Esophagus squamous epithelium (tissue), 4 donors: ENCODE measurements around the gene CYB5R4.

ENCODE experiments used
- POLR2A ChIP-seq, 4 donors: fragments of 450-650 bp; IDR thresholded peaks; one replicate each; pipeline ENCODE4 v1.6.1; 2017; ENCODE audit warnings: antibody characterized with exemption in 4 of 4, mild to moderate bottlenecking in 4 of 4, moderate library complexity in 3 of 4
- TF ChIP-seq, protein P1 (sequence below), 6 experiments: fragments of 450-650 bp in 4 of 6; fragments of 200-600 bp in 2 of 6; sonication (generic) in 2 of 6; IDR thresholded peaks; one replicate each; pipeline ENCODE4 v1.5.1; 2016 to 2019; ENCODE audit warnings: antibody characterized with exemption in 6 of 6, mild to moderate bottlenecking in 4 of 6, moderate library complexity in 4 of 6

DNA sequence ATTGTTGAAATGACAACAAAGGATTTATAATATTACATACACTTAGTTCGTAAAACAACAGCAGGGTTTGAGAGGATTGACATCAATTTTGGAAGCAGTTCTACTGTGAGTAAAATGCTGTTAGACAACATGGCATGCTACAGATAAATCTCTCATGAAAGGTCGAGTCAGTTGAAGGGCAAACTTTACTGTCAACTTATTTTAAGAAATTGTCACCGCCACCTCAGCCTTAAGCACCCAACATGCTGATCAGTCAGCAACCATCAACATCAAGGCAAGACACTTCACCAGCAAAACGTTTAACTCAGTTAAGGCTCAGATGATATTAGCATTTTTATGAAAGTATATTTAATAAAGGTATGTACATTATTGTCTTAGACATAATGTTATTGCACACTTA is 31.0 kb downstream of the CYB5R4 start:
- no peak for TF ChIP-seq POLR2A (IDR thresholded peaks at IDR 0.05)
- TF ChIP-seq, protein P1, sequence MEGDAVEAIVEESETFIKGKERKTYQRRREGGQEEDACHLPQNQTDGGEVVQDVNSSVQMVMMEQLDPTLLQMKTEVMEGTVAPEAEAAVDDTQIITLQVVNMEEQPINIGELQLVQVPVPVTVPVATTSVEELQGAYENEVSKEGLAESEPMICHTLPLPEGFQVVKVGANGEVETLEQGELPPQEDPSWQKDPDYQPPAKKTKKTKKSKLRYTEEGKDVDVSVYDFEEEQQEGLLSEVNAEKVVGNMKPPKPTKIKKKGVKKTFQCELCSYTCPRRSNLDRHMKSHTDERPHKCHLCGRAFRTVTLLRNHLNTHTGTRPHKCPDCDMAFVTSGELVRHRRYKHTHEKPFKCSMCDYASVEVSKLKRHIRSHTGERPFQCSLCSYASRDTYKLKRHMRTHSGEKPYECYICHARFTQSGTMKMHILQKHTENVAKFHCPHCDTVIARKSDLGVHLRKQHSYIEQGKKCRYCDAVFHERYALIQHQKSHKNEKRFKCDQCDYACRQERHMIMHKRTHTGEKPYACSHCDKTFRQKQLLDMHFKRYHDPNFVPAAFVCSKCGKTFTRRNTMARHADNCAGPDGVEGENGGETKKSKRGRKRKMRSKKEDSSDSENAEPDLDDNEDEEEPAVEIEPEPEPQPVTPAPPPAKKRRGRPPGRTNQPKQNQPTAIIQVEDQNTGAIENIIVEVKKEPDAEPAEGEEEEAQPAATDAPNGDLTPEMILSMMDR (IDR thresholded peaks at IDR 0.05) = no peak
